ENCODE results near the gene ADARB1. TPM values are rescaled to one million over a fixed set of nuclear protein-coding genes. Genes with fewer than 3 reads are reported as not detected.

Gene ADARB1
- total RNA-seq, 1 experiment from 2014 or later: 15.8 TPM

DNA sequence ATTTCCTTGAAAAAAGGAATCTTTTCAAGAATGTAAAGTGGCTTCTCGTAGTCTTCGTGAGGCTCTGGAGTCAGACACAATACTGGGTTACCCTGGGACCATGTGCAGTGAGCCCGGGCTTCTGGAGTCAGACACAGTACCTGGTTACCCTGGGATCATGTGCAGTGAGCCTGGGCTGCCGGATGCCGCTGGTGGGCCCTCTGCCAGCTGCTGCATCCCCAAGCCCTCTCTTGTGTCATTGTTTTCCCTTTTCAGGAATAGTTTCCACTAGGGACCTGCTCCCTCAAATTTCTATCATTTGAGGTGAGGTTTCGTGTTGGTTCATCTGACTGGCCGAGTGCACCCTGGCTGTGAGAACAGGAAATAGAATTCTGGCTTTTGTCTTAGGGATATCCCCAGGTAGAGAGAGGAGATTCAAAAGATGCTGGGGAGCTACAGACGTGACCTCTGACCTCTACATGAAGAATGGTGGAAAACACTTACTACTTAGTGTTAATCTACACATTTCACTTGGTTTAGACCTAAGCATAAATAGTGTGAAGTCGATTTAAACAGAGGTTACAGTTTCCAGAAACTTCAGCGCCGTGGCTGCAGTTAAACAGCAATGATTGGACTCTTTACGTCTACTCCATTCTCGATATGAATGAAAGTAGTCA is 10.6 kb downstream of the ADARB1 start:
- Histone ChIP-seq H3K14ac (ENCODE audit: insufficient read depth, low read length) (no peak overlapping the region), H3K9me3 (ENCODE audit: control insufficient read depth, low read depth, low read length) (no peaks in the 10 kb centered on the region), H3K27me3 (ENCODE audit: insufficient read depth, low read length) (no peaks in the 10 kb centered on the region), H2BK12ac (ENCODE audit: insufficient read length, low read depth, low read length) (no peak overlapping the region), H3K79me2 (ENCODE audit: insufficient read depth, low read length) (no peaks in the 10 kb centered on the region), H4K91ac (ENCODE audit: insufficient read length, low read depth, low read length) (no peak overlapping the region), H2AK5ac (ENCODE audit: insufficient read length, low read length) (no peak overlapping the region), H3K79me1 (ENCODE audit: insufficient read depth, low read depth, low read length, poor library complexity, severe bottlenecking) (no peaks in the 10 kb centered on the region), H2AFZ (ENCODE audit: low read length) (no peak overlapping the region), H4K20me1 (ENCODE audit: control insufficient read depth, insufficient read depth, insufficient read length) (no peaks in the 10 kb centered on the region), H2BK20ac (ENCODE audit: low read depth, low read length, poor library complexity, severe bottlenecking) (no peak overlapping the region), H3T11ph (ENCODE audit: low read length) (no peak overlapping the region), H3K23me2 (ENCODE audit: insufficient read length, low read depth, low read length, poor library complexity, severe bottlenecking) (no peaks in the 10 kb centered on the region), H3K4me1 (ENCODE audit: insufficient read depth, low read length) (no peaks in the 10 kb centered on the region), H3K23ac (ENCODE audit: insufficient read length, low read depth, low read length) (no peak overlapping the region), H3K4ac (ENCODE audit: low read depth, low read length) (no peak overlapping the region), H2BK120ac (ENCODE audit: low read depth, low read length, poor library complexity, severe bottlenecking) (no peak overlapping the region), H2BK15ac (ENCODE audit: low read depth, low read length) (no peak overlapping the region), H3K18ac (ENCODE audit: insufficient read length, low read depth, low read length) (no peak overlapping the region), H3K4me2 (ENCODE audit: insufficient read depth, insufficient read length, low read length) (no peak overlapping the region), H4K8ac (replicated peaks; ENCODE audit: insufficient read length, low read depth, low read length) (no peak overlapping the region), H3K9ac (ENCODE audit: extremely low read depth, insufficient read length, low read length) (no peak overlapping the region), H4K5ac (ENCODE audit: insufficient read length, low read depth, low read length) (no peak overlapping the region), H2BK5ac (ENCODE audit: insufficient read length, low read length) (no peak overlapping the region), H3K56ac (ENCODE audit: insufficient read length, low read depth, low read length) (no peak overlapping the region), H3K27ac (ENCODE audit: insufficient read length, low read depth, low read length) (no peak overlapping the region)
- DNase-seq: no peak
- H3K4me1 Mint-ChIP-seq: peaks cover 7 to 10% of the 10 kb centered on the region in 2 experiments; a peak in 3 of 4 replicates
- no peak overlapping the region for H3K27ac Mint-ChIP-seq
- no peaks in the 10 kb centered on the region for H3K9me3 Mint-ChIP-seq
- H3K36me3 Mint-ChIP-seq (ENCODE audit: insufficient read depth in 1 of 3, low read depth in 3 of 3): peaks cover 0 to 5% (median 0%) of the 10 kb centered on the region in 3 experiments; a peak in 1 of 7 replicates
- TF ChIP-seq, protein P1, sequence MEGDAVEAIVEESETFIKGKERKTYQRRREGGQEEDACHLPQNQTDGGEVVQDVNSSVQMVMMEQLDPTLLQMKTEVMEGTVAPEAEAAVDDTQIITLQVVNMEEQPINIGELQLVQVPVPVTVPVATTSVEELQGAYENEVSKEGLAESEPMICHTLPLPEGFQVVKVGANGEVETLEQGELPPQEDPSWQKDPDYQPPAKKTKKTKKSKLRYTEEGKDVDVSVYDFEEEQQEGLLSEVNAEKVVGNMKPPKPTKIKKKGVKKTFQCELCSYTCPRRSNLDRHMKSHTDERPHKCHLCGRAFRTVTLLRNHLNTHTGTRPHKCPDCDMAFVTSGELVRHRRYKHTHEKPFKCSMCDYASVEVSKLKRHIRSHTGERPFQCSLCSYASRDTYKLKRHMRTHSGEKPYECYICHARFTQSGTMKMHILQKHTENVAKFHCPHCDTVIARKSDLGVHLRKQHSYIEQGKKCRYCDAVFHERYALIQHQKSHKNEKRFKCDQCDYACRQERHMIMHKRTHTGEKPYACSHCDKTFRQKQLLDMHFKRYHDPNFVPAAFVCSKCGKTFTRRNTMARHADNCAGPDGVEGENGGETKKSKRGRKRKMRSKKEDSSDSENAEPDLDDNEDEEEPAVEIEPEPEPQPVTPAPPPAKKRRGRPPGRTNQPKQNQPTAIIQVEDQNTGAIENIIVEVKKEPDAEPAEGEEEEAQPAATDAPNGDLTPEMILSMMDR (conservative IDR thresholded peaks at IDR 0.05): no peak
- no peaks in the 10 kb centered on the region for H3K27me3 Mint-ChIP-seq (ENCODE audit: low read depth)
- WGBS (ENCODE audit: extremely low coverage, insufficient read length, low lambda C conversion rate): no CpG with 5 or more reads among the region's 13 CpGs
- no peak overlapping the region for H3K4me3 Mint-ChIP-seq
